ENCODE measurements around the gene RAX2. TPM values are rescaled to one million over a fixed set of nuclear protein-coding genes. Genes with fewer than 3 reads are reported as not detected.

RAX2 gene
- total and polyA plus RNA-seq, 10 donors, result not detected

GRCh38 chr19:3720349-3720917 is 51.6 kb downstream of the RAX2 start:
- Histone ChIP-seq H3K9me3 (no peaks in the 10 kb centered on the region), H3K4me3 (no peak overlapping the region), H3K4me1 (peaks cover 4 to 33% (median 23%) of the 10 kb centered on the region in 6 donors), H3K36me3 (no peaks in the 10 kb centered on the region), H3K27ac (no peak overlapping the region), H3K27me3 (replicated peaks in 1 of 7) (peaks cover 0 to 71% (median 45%) of the 10 kb centered on the region in 7 donors)
- 25 to 33% (median 26%) methylated on average over 9 of the region's 9 CpGs for WGBS, 5 donors
- DNase-seq, result no peak
- TF ChIP-seq CTCF (IDR thresholded peaks at IDR 0.05 in 8 of 11, conservative IDR thresholded peaks at IDR 0.05 in 3 of 11) (no peak), POLR2A (IDR thresholded peaks at IDR 0.05) (no peak), POLR2AphosphoS5 (IDR thresholded peaks at IDR 0.05) (no peak)
- intact Hi-C loops (cut with DNase I; ENCODE audit: low total_unique reads), result no loop called here

- 82 to 91% (median 88%) methylated on average over 4 of the region's 4 CpGs for WGBS, 5 donors
- Histone ChIP-seq H3K27ac (no peak overlapping the region), H3K9me3 (no peaks in the 10 kb centered on the region), H3K4me1 (peaks cover 4 to 33% (median 23%) of the 10 kb centered on the region in 6 donors), H3K36me3 (no peaks in the 10 kb centered on the region), H3K27me3 (replicated peaks in 1 of 7) (peaks cover 0 to 66% (median 45%) of the 10 kb centered on the region in 7 donors), H3K4me3 (no peak overlapping the region)
- intact Hi-C loops (cut with DNase I; ENCODE audit: low total_unique reads), result no loop called here
- TF ChIP-seq POLR2A (IDR thresholded peaks at IDR 0.05) (no peak), CTCF (IDR thresholded peaks at IDR 0.05 in 8 of 11, conservative IDR thresholded peaks at IDR 0.05 in 3 of 11) (no peak), POLR2AphosphoS5 (IDR thresholded peaks at IDR 0.05) (no peak)
- no peak for DNase-seq
These were observed 52.2 kb downstream of the RAX2 start for GRCh38 chr19:3719868-3720267.

Small RNA genes within 50 kb of the gene (small RNA-seq; reads per million reads assigned to genes)
- gene AC005777.1, result 0 reads per million in 4 donors

Other genes starting within 250 kb of the RAX2 start
- 1 to 10 TPM in 6 of 7 donors, not detected in 1; 2.7 to 7.4 (median 4.8) TPM for gene TEKTIP1, start 233.1 kb downstream of the RAX2 start, total RNA-seq
- gene TEKTIP1, start 233.1 kb downstream of the RAX2 start, polyA plus RNA-seq, result 1 to 10 TPM; 1.2 to 1.5 (median 1.2) TPM
- gene MFSD12, start 214.6 kb downstream of the RAX2 start, total RNA-seq, result 100 to 1,000 TPM in 3 of 7 donors, 10 to 100 TPM in 4; 62.8 to 131 (median 98.6) TPM
- gene MFSD12, start 214.6 kb downstream of the RAX2 start, polyA plus RNA-seq, result 10 to 100 TPM; 31.0 to 63.9 (median 37.6) TPM
- gene HMG20B, start 199.3 kb downstream of the RAX2 start, total RNA-seq, result 10 to 100 TPM; 49.4 to 74.1 (median 62.8) TPM
- gene HMG20B, start 199.3 kb downstream of the RAX2 start, polyA plus RNA-seq, result 10 to 100 TPM; 52.4 to 82.2 (median 71.4) TPM
- gene GIPC3, start 186.8 kb downstream of the RAX2 start, total RNA-seq, result 1 to 10 TPM; 3.4 to 9.2 (median 5.4) TPM
- gene GIPC3, start 186.8 kb downstream of the RAX2 start, polyA plus RNA-seq, result 1 to 10 TPM in 1 of 3 donors, under 1 TPM in 2; 0.80 to 2.3 (median 0.96) TPM
- 10 to 100 TPM in 5 of 7 donors, 1 to 10 TPM in 2; 8.7 to 16.1 (median 11.6) TPM for gene TBXA2R, start 165.4 kb downstream of the RAX2 start, total RNA-seq
- gene TBXA2R, start 165.4 kb downstream of the RAX2 start, polyA plus RNA-seq, result 1 to 10 TPM; 2.1 to 4.4 (median 3.8) TPM
- gene CACTIN, start 145.4 kb downstream of the RAX2 start, total RNA-seq, result 10 to 100 TPM; 18.9 to 27.1 (median 25.7) TPM
- gene CACTIN, start 145.4 kb downstream of the RAX2 start, polyA plus RNA-seq, result 10 to 100 TPM; 10.8 to 21.1 (median 12.0) TPM
- gene PIP5K1C, start 71.8 kb downstream of the RAX2 start, total RNA-seq, result 10 to 100 TPM; 30.2 to 41.9 (median 38.8) TPM
- gene PIP5K1C, start 71.8 kb downstream of the RAX2 start, polyA plus RNA-seq, result 10 to 100 TPM in 1 of 3 donors, 1 to 10 TPM in 2; 6.2 to 21.4 (median 7.6) TPM
- gene TJP3, start 63.8 kb downstream of the RAX2 start, total RNA-seq, result 1 to 10 TPM in 6 of 7 donors, under 1 TPM in 1; 0.75 to 9.0 (median 2.5) TPM
- gene TJP3, start 63.8 kb downstream of the RAX2 start, polyA plus RNA-seq, result 1 to 10 TPM in 2 of 3 donors, under 1 TPM in 1; 0.39 to 1.1 (median 1.1) TPM
- gene APBA3, start 10.5 kb downstream of the RAX2 start, total RNA-seq, result 10 to 100 TPM; 28.8 to 37.1 (median 34.3) TPM
- 10 to 100 TPM; 17.1 to 30.8 (median 17.5) TPM for gene APBA3, start 10.5 kb downstream of the RAX2 start, polyA plus RNA-seq
- gene MRPL54, start 9.5 kb downstream of the RAX2 start, total RNA-seq, result 10 to 100 TPM; 38.7 to 66.2 (median 48.2) TPM
- gene MRPL54, start 9.5 kb downstream of the RAX2 start, polyA plus RNA-seq, result 100 to 1,000 TPM; 128 to 157 (median 140) TPM
- 10 to 100 TPM in 6 of 7 donors, 1 to 10 TPM in 1; 8.1 to 22.6 (median 15.2) TPM for gene MATK, start 14.2 kb upstream of the RAX2 start, total RNA-seq
- gene MATK, start 14.2 kb upstream of the RAX2 start, polyA plus RNA-seq, result 10 to 100 TPM; 16.2 to 19.1 (median 18.7) TPM
- under 1 TPM in 4 of 7 donors, not detected in 3; 0.13 to 0.92 (median 0.47) TPM for gene ZFR2, start 96.8 kb upstream of the RAX2 start, total RNA-seq
- gene ZFR2, start 96.8 kb upstream of the RAX2 start, polyA plus RNA-seq, result under 1 TPM; 0.11 to 0.43 (median 0.26) TPM
- gene ATCAY, start 108.5 kb upstream of the RAX2 start, total RNA-seq, result not detected
- not detected for gene ATCAY, start 108.5 kb upstream of the RAX2 start, polyA plus RNA-seq
- gene NMRK2, start 160.8 kb upstream of the RAX2 start, total RNA-seq, result not detected
- gene NMRK2, start 160.8 kb upstream of the RAX2 start, polyA plus RNA-seq, result 1 to 10 TPM in 1 of 3 donors, under 1 TPM in 2; 0.29 to 1.5 (median 0.52) TPM
- 10 to 100 TPM; 37.1 to 49.3 (median 46.7) TPM for gene DAPK3, start 198.9 kb upstream of the RAX2 start, total RNA-seq
- gene DAPK3, start 198.9 kb upstream of the RAX2 start, polyA plus RNA-seq, result 10 to 100 TPM; 26.5 to 68.8 (median 30.8) TPM
- gene EEF2, start 213.2 kb upstream of the RAX2 start, total RNA-seq, result 1,000 to 10,000 TPM; 1,078 to 1,961 (median 1,406) TPM
- gene EEF2, start 213.2 kb upstream of the RAX2 start, polyA plus RNA-seq, result 1,000 to 10,000 TPM in 1 of 3 donors, 100 to 1,000 TPM in 2; 565 to 1,281 (median 624) TPM
- 10 to 100 TPM; 16.4 to 30.5 (median 29.0) TPM for gene PIAS4, start 235.5 kb upstream of the RAX2 start, total RNA-seq
- gene PIAS4, start 235.5 kb upstream of the RAX2 start, polyA plus RNA-seq, result 10 to 100 TPM in 1 of 3 donors, 1 to 10 TPM in 2; 6.2 to 13.9 (median 6.4) TPM